ENCODE data around the gene LRRN2. TPM values are rescaled to one million over a fixed set of nuclear protein-coding genes. Genes with fewer than 3 reads are reported as not detected.

Gene LRRN2
- total and polyA plus RNA-seq, 2 experiments from 2014 or later, result 3.7 to 4.9 TPM

GRCh38 chr1:204602871-204603542 lies 82.5 kb downstream of the LRRN2 start:
- no peak for DNase-seq (ENCODE audit: low read depth in 1 of 2, low spot score in 1 of 2)
- Histone ChIP-seq H3K4me1 (ENCODE audit: low read depth) (no peaks in the 10 kb centered on the region), H3K36me3 (no peaks in the 10 kb centered on the region), H3K4me3 (no peak overlapping the region), H3K9me3 (ENCODE audit: low read depth) (no peaks in the 10 kb centered on the region), H3K27me3 (peaks cover 6% of the 10 kb centered on the region), H3K27ac (no peak overlapping the region)
- no peak for TF ChIP-seq CTCF (IDR thresholded peaks at IDR 0.05; ENCODE audit: low read depth, low read length)

GRCh38 chr1:204602111-204602579 lies 83.4 kb downstream of the LRRN2 start:
- Histone ChIP-seq H3K4me3 (no peak overlapping the region), H3K4me1 (ENCODE audit: low read depth) (no peaks in the 10 kb centered on the region), H3K36me3 (no peaks in the 10 kb centered on the region), H3K27ac (no peak overlapping the region), H3K9me3 (ENCODE audit: low read depth) (no peaks in the 10 kb centered on the region), H3K27me3 (no peaks in the 10 kb centered on the region)
- DNase-seq (ENCODE audit: low read depth in 1 of 2, low spot score in 1 of 2), result no peak
- no peak for TF ChIP-seq CTCF (IDR thresholded peaks at IDR 0.05; ENCODE audit: low read depth, low read length)

GRCh38 chr1:204600968-204601367 lies 84.6 kb downstream of the LRRN2 start:
- TF ChIP-seq CTCF (IDR thresholded peaks at IDR 0.05; ENCODE audit: low read depth, low read length), result peak; percentile 13
- H3K9me3 ChIP-seq (ENCODE audit: low read depth), result no peaks in the 10 kb centered on the region
- H3K27ac ChIP-seq, result no peak overlapping the region
- no peaks in the 10 kb centered on the region for H3K27me3 ChIP-seq
- DNase-seq (ENCODE audit: low read depth in 1 of 2, low spot score in 1 of 2), result no peak
- H3K4me1 ChIP-seq (ENCODE audit: low read depth), result no peaks in the 10 kb centered on the region
- no peak overlapping the region for H3K4me3 ChIP-seq
- no peaks in the 10 kb centered on the region for H3K36me3 ChIP-seq

GRCh38 chr1:204600203-204600602 lies 85.3 kb downstream of the LRRN2 start:
- no peak for TF ChIP-seq CTCF (IDR thresholded peaks at IDR 0.05; ENCODE audit: low read depth, low read length)
- no peak overlapping the region for H3K4me3 ChIP-seq
- no peak for DNase-seq (ENCODE audit: low read depth in 1 of 2, low spot score in 1 of 2)
- no peak overlapping the region for H3K27ac ChIP-seq
- H3K4me1 ChIP-seq (ENCODE audit: low read depth), result no peaks in the 10 kb centered on the region
- H3K36me3 ChIP-seq, result no peaks in the 10 kb centered on the region
- H3K9me3 ChIP-seq (ENCODE audit: low read depth), result no peaks in the 10 kb centered on the region
- H3K27me3 ChIP-seq, result no peaks in the 10 kb centered on the region

- Histone ChIP-seq H3K9me3 (ENCODE audit: low read depth) (no peaks in the 10 kb centered on the region), H3K4me3 (no peak overlapping the region), H3K27me3 (no peaks in the 10 kb centered on the region), H3K27ac (no peak overlapping the region), H3K36me3 (no peaks in the 10 kb centered on the region), H3K4me1 (ENCODE audit: low read depth) (no peaks in the 10 kb centered on the region)
- TF ChIP-seq CTCF (IDR thresholded peaks at IDR 0.05; ENCODE audit: low read depth, low read length), result no peak
- DNase-seq (ENCODE audit: low read depth in 1 of 2, low spot score in 1 of 2), result no peak
Measured at GRCh38 chr1:204599596-204599995, 85.9 kb downstream of the LRRN2 start.

Measured in cardiac muscle cell (in vitro differentiated cells and primary cell).